ENCODE measurements around the gene RGS14. TPM values are rescaled to one million over a fixed set of nuclear protein-coding genes. Genes with fewer than 3 reads are reported as not detected.
"Not testable (repeated sequence)": the region's sequence is repeated elsewhere in the genome, so short reads cannot be mapped to it uniquely, and the experiment has no call there.

The RGS14 gene
- total RNA-seq, 4 donors from 2014 or later, result 38.5 to 85.9 (median 68.8) TPM

DNA sequence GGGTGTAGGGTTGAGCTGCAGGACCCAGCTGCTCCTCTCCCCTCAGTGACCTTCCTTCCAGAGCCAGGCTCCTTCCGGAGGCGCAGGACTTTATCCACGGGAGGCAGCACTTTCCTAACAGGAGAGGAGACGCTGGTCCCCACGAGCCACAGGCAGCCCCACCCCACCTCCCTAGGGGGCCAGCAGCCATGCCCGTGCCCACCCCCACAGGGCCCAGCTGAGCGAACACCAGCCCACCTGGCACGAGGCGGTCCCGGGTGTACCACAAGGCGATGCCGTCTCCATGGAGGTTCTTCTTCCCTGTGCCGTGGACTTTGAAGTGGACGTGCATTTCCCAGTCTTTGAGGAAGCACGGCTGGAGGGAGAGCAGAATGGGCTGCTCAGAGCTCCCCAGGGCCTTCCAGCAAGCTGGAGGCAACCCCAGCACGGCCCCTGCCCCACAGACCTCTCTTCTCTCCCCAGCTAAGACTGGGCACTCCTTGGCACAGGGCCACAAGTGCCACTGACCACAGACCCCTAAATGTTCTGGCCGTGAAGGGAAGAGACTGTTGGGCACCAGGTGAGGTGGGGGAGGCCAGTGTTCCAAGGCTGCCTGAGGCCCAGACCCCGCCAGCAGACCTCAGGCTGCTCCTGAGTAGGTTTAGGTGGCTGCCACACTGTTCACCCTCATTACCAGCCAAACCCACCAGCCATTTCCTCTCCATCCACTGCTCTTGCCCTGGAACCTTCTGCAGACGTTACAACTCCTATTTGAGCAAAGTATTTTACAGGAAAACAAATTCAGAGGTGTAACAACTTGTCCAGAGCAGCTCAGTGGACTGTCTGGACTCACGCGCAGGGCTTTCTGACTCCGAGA, 19.2 kb upstream of the RGS14 start:
- TF ChIP-seq POLR2AphosphoS5 (IDR thresholded peaks at IDR 0.05) (no peak), EP300 (IDR thresholded peaks at IDR 0.05) (no peak), POLR2A (IDR thresholded peaks at IDR 0.05) (no peak)
- TF ChIP-seq, protein P1, sequence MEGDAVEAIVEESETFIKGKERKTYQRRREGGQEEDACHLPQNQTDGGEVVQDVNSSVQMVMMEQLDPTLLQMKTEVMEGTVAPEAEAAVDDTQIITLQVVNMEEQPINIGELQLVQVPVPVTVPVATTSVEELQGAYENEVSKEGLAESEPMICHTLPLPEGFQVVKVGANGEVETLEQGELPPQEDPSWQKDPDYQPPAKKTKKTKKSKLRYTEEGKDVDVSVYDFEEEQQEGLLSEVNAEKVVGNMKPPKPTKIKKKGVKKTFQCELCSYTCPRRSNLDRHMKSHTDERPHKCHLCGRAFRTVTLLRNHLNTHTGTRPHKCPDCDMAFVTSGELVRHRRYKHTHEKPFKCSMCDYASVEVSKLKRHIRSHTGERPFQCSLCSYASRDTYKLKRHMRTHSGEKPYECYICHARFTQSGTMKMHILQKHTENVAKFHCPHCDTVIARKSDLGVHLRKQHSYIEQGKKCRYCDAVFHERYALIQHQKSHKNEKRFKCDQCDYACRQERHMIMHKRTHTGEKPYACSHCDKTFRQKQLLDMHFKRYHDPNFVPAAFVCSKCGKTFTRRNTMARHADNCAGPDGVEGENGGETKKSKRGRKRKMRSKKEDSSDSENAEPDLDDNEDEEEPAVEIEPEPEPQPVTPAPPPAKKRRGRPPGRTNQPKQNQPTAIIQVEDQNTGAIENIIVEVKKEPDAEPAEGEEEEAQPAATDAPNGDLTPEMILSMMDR (IDR thresholded peaks at IDR 0.05), result no peak
- no peak for DNase-seq (ENCODE audit: low spot score in 2 of 2)
- Histone ChIP-seq H3K36me3 (peaks cover 84% of the 10 kb centered on the region), H3K4me3 (no peak overlapping the region), H3K27me3 (no peaks in the 10 kb centered on the region), H3K27ac (no peak overlapping the region), H3K4me1 (no peaks in the 10 kb centered on the region), H3K9me3 (no peaks in the 10 kb centered on the region)
- 88% methylated on average over 15 of the region's 22 CpGs for WGBS

DNA sequence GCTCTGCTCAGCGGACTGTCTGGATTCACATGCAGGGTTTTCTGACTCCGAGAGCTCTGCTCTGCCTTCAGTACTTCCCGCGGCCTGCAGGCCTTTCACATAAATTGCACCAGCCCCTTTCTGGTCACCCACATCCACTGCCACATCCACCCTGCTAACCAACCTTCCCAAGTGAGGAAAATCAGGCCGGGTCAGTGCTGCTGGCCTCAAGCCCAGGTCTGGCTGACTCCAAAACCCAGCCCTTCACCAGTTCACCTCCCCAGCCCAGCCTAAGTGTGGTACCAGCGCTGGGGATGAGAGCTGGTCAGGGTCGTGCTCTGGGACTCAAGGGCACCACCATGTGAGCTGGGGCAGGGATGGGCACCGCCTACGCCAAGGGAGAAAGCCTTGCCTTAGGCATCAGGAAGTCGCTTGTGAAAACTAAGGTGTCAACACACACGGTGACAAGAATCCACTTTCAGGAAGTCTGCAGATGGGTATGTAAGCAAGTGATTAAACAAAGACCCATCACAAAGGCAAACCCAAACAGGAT, 18.6 kb upstream of the RGS14 start:
- Histone ChIP-seq H3K27me3 (no peaks in the 10 kb centered on the region), H3K4me1 (no peaks in the 10 kb centered on the region), H3K27ac (no peak overlapping the region), H3K36me3 (peaks cover 82% of the 10 kb centered on the region), H3K9me3 (no peaks in the 10 kb centered on the region), H3K4me3 (no peak overlapping the region)
- WGBS, result 79% methylated on average over 9 of the region's 11 CpGs
- TF ChIP-seq POLR2AphosphoS5 (IDR thresholded peaks at IDR 0.05) (no peak), EP300 (IDR thresholded peaks at IDR 0.05) (no peak), POLR2A (IDR thresholded peaks at IDR 0.05) (no peak)
- TF ChIP-seq, protein P1 (IDR thresholded peaks at IDR 0.05), result no peak
- DNase-seq (ENCODE audit: low spot score in 2 of 2), result no peak

DNA sequence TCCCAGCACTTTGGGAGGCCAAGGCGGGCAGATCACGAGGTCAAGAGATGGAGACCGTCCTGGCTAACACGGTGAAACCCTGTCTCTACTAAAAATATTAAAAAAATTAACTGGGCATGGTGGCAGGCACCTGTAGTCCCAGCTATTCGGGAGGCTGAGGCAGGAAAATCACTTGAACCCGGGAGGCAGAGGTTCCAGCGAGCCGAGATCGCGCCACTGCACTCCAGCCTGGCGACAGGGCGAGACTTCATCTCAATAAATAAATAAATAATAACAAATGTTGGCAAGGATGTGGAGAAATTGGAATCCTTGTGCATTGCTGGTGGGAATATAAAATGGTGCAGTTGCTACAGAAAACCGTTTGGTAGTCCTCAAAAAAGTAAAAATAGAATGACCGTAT, 14.7 kb upstream of the RGS14 start:
- not testable (repeated sequence) for H3K9me3 ChIP-seq; H3K27me3 ChIP-seq; DNase-seq (ENCODE audit: low spot score in 2 of 2); H3K4me3 ChIP-seq; H3K27ac ChIP-seq; H3K4me1 ChIP-seq
- H3K36me3 ChIP-seq, result peaks cover 52% of the 10 kb centered on the region
- WGBS, result 89% methylated on average over 14 of the region's 14 CpGs

DNA sequence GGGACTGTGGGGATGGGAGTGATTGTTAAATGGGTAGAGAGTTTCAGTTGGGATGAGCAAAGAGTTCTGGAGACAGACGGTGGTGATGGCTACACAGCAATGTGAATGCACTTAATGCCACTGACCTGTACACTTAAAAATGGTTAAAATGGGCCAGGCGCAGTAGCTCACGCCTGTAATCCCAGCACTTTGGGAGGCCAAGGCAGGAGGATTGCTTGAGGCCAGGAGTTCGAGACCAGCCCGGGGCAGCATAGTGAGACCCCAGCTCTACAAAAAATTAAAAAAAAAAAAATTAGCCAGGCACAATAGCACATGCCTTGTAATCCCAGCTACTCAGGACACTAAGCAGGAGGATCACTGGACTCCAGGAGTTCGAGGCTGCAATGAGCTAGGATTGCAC, 13.9 kb upstream of the RGS14 start:
- Histone ChIP-seq H3K9me3 (no peaks in the 10 kb centered on the region), H3K4me1 (peaks cover 3% of the 10 kb centered on the region), H3K4me3 (no peak overlapping the region), H3K27me3 (no peaks in the 10 kb centered on the region), H3K27ac (no peak overlapping the region), H3K36me3 (peaks cover 44% of the 10 kb centered on the region)
- no peak for DNase-seq (ENCODE audit: low spot score in 2 of 2)
- 92% methylated on average over 6 of the region's 6 CpGs for WGBS
- TF ChIP-seq EP300 (IDR thresholded peaks at IDR 0.05) (no peak), POLR2AphosphoS5 (IDR thresholded peaks at IDR 0.05) (no peak), POLR2A (IDR thresholded peaks at IDR 0.05) (no peak)
- TF ChIP-seq, protein P1 (IDR thresholded peaks at IDR 0.05), result no peak

DNA sequence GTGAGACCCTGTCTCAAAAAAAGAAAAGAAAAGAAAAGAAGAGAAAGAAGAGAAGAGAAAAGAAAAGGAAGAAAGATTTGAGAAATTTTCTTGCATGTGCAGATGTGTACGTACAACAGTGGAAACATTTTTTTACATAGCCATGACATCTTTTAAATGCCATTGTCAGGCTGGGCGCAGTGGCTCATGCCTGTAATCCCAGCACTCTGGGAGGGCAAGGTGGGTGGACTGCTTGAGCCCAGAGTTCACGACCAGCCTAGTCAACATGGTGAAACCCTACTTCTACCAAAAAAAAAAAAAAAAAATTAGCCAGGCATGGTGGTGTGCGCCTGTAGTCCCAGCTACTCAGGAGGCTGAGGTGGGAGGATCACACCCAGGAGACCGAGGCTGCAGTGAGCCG, 12.8 kb upstream of the RGS14 start:
- H3K4me1 ChIP-seq, result peaks cover 14% of the 10 kb centered on the region
- peaks cover 41% of the 10 kb centered on the region for H3K36me3 ChIP-seq
- 94% methylated on average over 6 of the region's 6 CpGs for WGBS
- no peak for DNase-seq (ENCODE audit: low spot score in 2 of 2)
- no peak overlapping the region for H3K27ac ChIP-seq
- no peaks in the 10 kb centered on the region for H3K27me3 ChIP-seq
- no peaks in the 10 kb centered on the region for H3K9me3 ChIP-seq
- TF ChIP-seq POLR2A (IDR thresholded peaks at IDR 0.05) (no peak), EP300 (IDR thresholded peaks at IDR 0.05) (no peak), POLR2AphosphoS5 (IDR thresholded peaks at IDR 0.05) (no peak)
- TF ChIP-seq, protein P1 (IDR thresholded peaks at IDR 0.05), result no peak
- H3K4me3 ChIP-seq, result no peak overlapping the region
